ENCODE measurements around the gene HTR2B.
"Not testable (repeated sequence)": the region's sequence is repeated elsewhere in the genome, so short reads cannot be mapped to it uniquely, and the experiment has no call there.

The HTR2B gene

GRCh38 chr2:231093933-231094332 is 30.9 kb downstream of the HTR2B start:
- no peak for DNase-seq (ENCODE audit: low spot score)

- DNase-seq (ENCODE audit: low spot score), result no peak
These were observed 36.1 kb downstream of the HTR2B start for GRCh38 chr2:231088754-231089153.

GRCh38 chr2:231084565-231084964 is 40.3 kb downstream of the HTR2B start:
- DNase-seq (ENCODE audit: low spot score), result no peak

- DNase-seq (ENCODE audit: low spot score), result no peak
These were observed 55.3 kb downstream of the HTR2B start for GRCh38 chr2:231069379-231070054.

GRCh38 chr2:231068525-231069222 is 56.2 kb downstream of the HTR2B start:
- no peak for DNase-seq (ENCODE audit: low spot score)

- not testable (repeated sequence) for DNase-seq (ENCODE audit: low spot score)
These were observed 57.3 kb downstream of the HTR2B start for GRCh38 chr2:231067531-231067930.

GRCh38 chr2:231065966-231066365 is 58.9 kb downstream of the HTR2B start:
- no peak for DNase-seq (ENCODE audit: low spot score)

- DNase-seq (ENCODE audit: low spot score), result no peak
These were observed 61.5 kb downstream of the HTR2B start for GRCh38 chr2:231063347-231063746.

GRCh38 chr2:231062776-231063175 is 62.1 kb downstream of the HTR2B start:
- no peak for DNase-seq (ENCODE audit: low spot score)

GRCh38 chr2:231059756-231060155 is 65.1 kb downstream of the HTR2B start:
- DNase-seq (ENCODE audit: low spot score), result no peak

- no peak for DNase-seq (ENCODE audit: low spot score)
These were observed 65.9 kb downstream of the HTR2B start for GRCh38 chr2:231058761-231059550.
